ENCODE data around the gene CCSER1.

Gene CCSER1

DNA sequence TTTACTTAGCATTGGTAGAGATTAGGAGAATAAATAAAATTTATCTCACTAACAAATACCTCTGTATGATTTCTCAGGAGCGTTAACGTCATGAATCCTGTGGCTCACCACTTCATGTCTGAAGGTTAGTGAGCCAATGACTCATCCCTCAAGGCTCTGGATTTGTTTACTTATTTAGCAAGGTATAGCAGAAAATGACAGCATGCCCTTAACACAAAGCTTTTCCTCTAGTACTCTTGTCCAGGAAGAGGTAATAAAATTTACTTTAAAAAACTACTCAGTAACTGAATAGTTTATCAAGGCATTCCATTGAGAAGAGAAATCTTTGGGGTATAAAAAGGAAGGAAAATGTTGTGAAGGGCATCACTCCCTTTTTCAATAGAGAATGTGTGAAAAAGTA is 823.8 kb downstream of the CCSER1 start:
- Histone ChIP-seq H4K20me1 (no peaks in the 10 kb centered on the region), H3K27ac (no peak overlapping the region), H3K36me3 (no peaks in the 10 kb centered on the region), H3K9me3 (replicated peaks in 1 of 11) (no peaks in the 10 kb centered on the region), H3K27me3 (no peaks in the 10 kb centered on the region), H3K9ac (no peak overlapping the region), H3K4me1 (no peaks in the 10 kb centered on the region), H3K4me3 (no peak overlapping the region), H3K4me2 (no peak overlapping the region)
- TF ChIP-seq Cebpa-rat (IDR thresholded peaks at IDR 0.05): no peak

DNA sequence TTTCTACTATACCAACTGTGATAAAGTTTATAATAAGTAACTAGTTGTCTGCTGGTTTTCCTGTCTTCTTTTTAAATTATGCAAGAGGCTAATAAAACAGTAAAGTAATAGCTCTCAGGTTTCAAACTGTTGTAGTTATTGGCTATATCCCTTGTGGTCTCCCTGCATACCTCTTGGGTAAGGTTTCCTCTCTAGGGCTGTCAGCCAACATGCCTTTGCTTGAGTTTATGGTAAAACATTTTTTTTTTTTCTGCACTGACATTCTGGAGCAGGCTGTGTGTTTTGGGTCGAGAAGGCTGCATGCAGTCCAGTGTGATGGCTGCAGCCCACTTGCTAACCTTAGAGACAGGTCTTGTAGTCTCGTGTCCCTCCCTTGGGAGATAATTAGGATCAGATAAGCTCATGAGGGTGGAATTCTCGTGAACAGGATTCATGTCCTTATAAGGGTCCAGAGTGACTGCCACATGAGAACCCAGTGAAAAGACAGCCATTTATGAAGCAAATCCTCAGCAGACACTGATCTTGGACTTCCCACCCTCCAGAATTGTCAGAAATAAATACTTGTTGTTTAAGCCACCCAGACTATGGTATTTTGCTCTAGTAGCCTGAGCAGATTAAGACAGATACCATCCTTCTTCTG is 831.2 kb downstream of the CCSER1 start:
- H3K36me3 ChIP-seq: no peaks in the 10 kb centered on the region
- no peak overlapping the region for H3K9ac ChIP-seq
- no peaks in the 10 kb centered on the region for H3K9me3 ChIP-seq (replicated peaks in 1 of 11)
- H3K4me1 ChIP-seq: no peaks in the 10 kb centered on the region
- no peak overlapping the region for H3K27ac ChIP-seq
- no peak for TF ChIP-seq Cebpa-rat (IDR thresholded peaks at IDR 0.05)
- no peak overlapping the region for H3K4me3 ChIP-seq
- no peak overlapping the region for H3K4me2 ChIP-seq
- H3K27me3 ChIP-seq: no peaks in the 10 kb centered on the region
- H4K20me1 ChIP-seq: no peaks in the 10 kb centered on the region

DNA sequence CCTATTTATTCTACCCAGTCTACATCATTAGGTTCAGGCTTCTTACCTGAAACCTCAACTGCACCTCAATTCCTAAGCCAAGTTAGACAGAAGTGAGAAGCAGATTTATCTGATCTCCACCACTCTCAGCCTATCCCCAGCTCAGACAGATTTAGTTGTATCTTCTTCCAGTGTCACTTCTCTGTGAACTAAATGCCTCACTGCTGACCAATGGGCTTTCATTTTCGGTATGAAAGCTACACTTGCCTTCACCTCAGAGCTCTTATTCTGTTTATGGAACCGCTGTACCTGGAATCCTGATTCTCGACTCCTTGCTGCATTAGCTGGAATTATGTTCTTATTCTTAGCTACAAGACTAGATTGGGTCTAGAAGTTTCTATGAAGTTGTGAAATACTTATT is 833.2 kb downstream of the CCSER1 start:
- Histone ChIP-seq H3K9ac (no peak overlapping the region), H3K36me3 (no peaks in the 10 kb centered on the region), H3K27me3 (no peaks in the 10 kb centered on the region), H3K9me3 (replicated peaks in 1 of 11) (no peaks in the 10 kb centered on the region), H3K4me2 (no peak overlapping the region), H4K20me1 (no peaks in the 10 kb centered on the region), H3K27ac (no peak overlapping the region), H3K4me1 (no peaks in the 10 kb centered on the region), H3K4me3 (no peak overlapping the region)
- no peak for TF ChIP-seq Cebpa-rat (IDR thresholded peaks at IDR 0.05)

DNA sequence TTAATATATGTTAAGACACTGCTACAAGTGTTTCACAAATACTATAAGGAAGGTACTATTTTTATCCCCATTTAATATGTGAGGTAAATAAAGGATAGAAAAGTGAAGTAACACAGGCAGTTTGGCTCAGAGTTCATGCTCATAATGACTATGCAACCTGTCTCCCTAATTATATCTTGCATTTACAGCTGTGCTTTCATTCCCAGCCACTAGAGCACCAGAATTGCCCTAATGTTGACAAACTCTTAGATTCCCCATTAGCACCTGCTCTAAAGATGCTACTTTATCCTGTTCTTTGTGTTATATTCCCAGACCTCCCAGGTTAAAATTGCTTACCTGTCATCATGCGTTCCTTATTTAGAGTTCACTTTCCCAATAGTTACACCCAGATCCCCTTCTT is 833.6 kb downstream of the CCSER1 start:
- Histone ChIP-seq H3K9me3 (replicated peaks in 1 of 11) (no peaks in the 10 kb centered on the region), H3K4me3 (no peak overlapping the region), H3K36me3 (no peaks in the 10 kb centered on the region), H3K4me1 (no peaks in the 10 kb centered on the region), H3K4me2 (no peak overlapping the region), H4K20me1 (no peaks in the 10 kb centered on the region), H3K27me3 (no peaks in the 10 kb centered on the region), H3K9ac (no peak overlapping the region), H3K27ac (no peak overlapping the region)
- TF ChIP-seq Cebpa-rat (IDR thresholded peaks at IDR 0.05): no peak

DNA sequence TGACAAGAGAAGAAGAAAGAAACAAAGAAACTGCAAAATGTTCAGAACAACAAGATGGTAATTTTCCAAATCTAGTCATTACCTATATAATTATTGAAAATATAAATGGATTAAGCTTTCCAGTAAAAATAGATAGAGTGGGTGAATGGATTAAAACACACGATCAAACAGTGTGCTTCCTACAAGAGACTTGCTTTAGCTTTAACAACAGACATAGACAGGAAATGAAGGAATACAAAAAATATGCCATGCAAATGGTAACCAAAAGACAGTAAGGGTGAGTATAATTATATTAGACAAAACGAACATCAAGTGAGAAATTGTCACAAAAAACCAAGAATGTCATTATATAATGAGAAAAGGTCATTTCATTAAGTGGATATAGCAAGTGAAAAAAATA is 842.8 kb downstream of the CCSER1 start:
- H3K27ac ChIP-seq: no peak overlapping the region
- H3K9ac ChIP-seq: no peak overlapping the region
- H3K4me3 ChIP-seq: no peak overlapping the region
- H3K4me1 ChIP-seq: no peaks in the 10 kb centered on the region
- no peak overlapping the region for H3K4me2 ChIP-seq
- no peaks in the 10 kb centered on the region for H3K9me3 ChIP-seq (replicated peaks in 1 of 11)
- H3K36me3 ChIP-seq: no peaks in the 10 kb centered on the region
- H3K27me3 ChIP-seq: no peaks in the 10 kb centered on the region
- TF ChIP-seq Cebpa-rat (IDR thresholded peaks at IDR 0.05): no peak
- no peaks in the 10 kb centered on the region for H4K20me1 ChIP-seq

DNA sequence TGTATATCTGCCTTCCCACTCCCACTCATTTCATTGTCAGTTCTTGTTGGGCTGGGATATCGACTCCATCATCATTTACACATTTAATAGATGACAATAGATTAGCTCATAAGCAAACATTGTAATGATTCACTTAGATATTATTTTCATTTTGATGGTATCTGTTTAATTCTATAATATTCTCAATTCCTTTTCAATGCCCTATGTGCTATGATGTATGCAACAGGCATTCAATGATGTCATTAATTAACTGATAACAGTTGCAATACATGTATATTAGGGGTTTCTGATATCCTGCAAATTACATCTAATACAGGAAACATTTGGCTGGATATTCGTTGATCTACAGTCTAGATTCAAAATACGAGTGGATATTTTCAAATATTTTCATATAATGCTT is 850.5 kb downstream of the CCSER1 start:
- no peak overlapping the region for H3K4me3 ChIP-seq
- H3K9me3 ChIP-seq (replicated peaks in 1 of 11): no peaks in the 10 kb centered on the region
- no peak for TF ChIP-seq Cebpa-rat (IDR thresholded peaks at IDR 0.05)
- H3K9ac ChIP-seq: no peak overlapping the region
- H3K4me1 ChIP-seq: no peaks in the 10 kb centered on the region
- H3K36me3 ChIP-seq: no peaks in the 10 kb centered on the region
- no peaks in the 10 kb centered on the region for H4K20me1 ChIP-seq
- H3K4me2 ChIP-seq: no peak overlapping the region
- H3K27me3 ChIP-seq: no peaks in the 10 kb centered on the region
- H3K27ac ChIP-seq: no peak overlapping the region

DNA sequence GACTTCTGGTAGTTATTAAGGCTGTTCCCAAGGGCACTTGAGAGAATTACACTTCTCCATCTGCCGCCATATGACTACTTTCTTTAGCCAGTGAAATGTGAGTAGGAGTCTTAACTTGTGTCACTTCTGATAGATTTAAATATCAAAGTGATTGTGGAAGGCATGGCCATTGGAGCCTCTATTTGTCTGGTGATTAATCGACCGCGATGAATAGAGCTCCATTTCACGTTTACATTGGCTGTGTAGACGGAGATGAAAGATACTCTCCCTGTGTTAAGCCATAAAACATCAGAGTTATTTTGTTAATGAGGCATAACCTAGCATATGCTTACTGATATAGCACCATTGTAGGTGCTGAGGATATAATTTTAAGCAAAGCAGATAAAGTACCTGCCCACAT is 852.4 kb downstream of the CCSER1 start:
- no peaks in the 10 kb centered on the region for H3K9me3 ChIP-seq (replicated peaks in 1 of 11)
- H3K27ac ChIP-seq: no peak overlapping the region
- no peak overlapping the region for H3K4me3 ChIP-seq
- H3K4me2 ChIP-seq: no peak overlapping the region
- H3K27me3 ChIP-seq: no peaks in the 10 kb centered on the region
- H3K9ac ChIP-seq: no peak overlapping the region
- no peaks in the 10 kb centered on the region for H3K4me1 ChIP-seq
- no peaks in the 10 kb centered on the region for H4K20me1 ChIP-seq
- H3K36me3 ChIP-seq: no peaks in the 10 kb centered on the region
- TF ChIP-seq Cebpa-rat (IDR thresholded peaks at IDR 0.05): no peak

DNA sequence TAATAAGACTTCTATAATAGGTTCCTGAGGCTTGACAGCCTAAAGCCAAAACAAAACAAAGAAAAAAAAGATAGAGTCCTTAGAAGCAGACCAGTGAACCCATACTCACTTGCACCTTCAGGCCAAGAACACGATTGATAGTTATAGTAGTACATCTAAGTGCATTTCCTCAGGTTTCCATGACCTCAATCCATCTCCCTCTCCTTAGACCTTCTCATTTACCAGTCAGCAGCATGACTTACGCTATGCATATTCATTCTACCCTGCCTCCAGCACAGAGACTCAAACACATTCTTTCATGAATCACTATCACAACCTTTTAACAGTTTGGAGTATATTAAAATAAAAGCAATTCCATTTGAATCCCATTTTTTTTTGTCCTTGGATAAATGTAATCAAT is 855.6 kb downstream of the CCSER1 start:
- Histone ChIP-seq H4K20me1 (no peaks in the 10 kb centered on the region), H3K9me3 (replicated peaks in 1 of 11) (no peaks in the 10 kb centered on the region), H3K4me1 (no peaks in the 10 kb centered on the region), H3K4me3 (no peak overlapping the region), H3K4me2 (no peak overlapping the region), H3K36me3 (no peaks in the 10 kb centered on the region), H3K27me3 (no peaks in the 10 kb centered on the region), H3K9ac (no peak overlapping the region), H3K27ac (no peak overlapping the region)
- TF ChIP-seq Cebpa-rat (IDR thresholded peaks at IDR 0.05): no peak

DNA sequence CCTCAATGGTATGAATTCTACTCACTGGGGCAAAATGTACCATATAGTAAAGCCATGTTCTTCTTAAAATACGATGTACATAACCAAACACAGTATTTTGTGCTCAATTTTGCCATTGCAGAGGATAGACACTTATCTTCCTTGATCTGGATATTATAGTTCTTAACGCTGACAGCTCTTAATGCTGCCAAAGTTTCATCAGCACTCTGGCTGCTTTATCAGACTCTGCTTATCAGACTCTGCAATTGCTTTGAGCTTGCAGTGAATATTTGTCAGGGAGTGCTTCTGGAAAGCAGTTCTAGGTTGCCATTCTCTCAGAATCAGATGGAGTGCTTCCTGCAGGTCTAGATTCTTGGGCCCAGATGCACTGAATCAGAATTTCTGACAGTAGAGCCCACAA is 863.1 kb downstream of the CCSER1 start:
- no peak overlapping the region for H3K9ac ChIP-seq
- TF ChIP-seq Cebpa-rat (IDR thresholded peaks at IDR 0.05): no peak
- H3K4me1 ChIP-seq: no peaks in the 10 kb centered on the region
- H3K4me3 ChIP-seq: no peak overlapping the region
- no peak overlapping the region for H3K4me2 ChIP-seq
- H3K9me3 ChIP-seq (replicated peaks in 1 of 11): no peaks in the 10 kb centered on the region
- H3K36me3 ChIP-seq: no peaks in the 10 kb centered on the region
- H4K20me1 ChIP-seq: no peaks in the 10 kb centered on the region
- no peaks in the 10 kb centered on the region for H3K27me3 ChIP-seq
- H3K27ac ChIP-seq: no peak overlapping the region

DNA sequence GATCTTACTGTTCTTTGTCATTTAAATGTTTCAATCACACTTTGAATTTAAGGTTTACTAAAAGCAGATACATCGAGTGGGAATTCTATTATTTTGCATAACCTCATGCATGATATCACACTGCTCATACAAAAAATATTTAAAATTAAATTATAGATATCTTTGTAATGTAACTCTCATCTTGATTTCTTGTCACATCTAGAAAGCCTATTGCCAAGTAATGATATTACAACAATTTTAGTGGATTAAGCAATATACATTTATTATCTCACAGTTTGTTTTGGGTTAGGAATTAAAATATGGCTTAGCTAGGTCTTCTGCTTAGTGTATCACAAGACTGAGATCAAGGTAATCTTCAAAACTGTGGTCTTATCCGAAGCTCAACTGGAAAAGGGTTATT is 865.0 kb downstream of the CCSER1 start:
- H3K27ac ChIP-seq: no peak overlapping the region
- no peak overlapping the region for H3K4me2 ChIP-seq
- TF ChIP-seq Cebpa-rat (IDR thresholded peaks at IDR 0.05): no peak
- H3K9ac ChIP-seq: no peak overlapping the region
- no peaks in the 10 kb centered on the region for H3K36me3 ChIP-seq
- H3K9me3 ChIP-seq (replicated peaks in 1 of 11): no peaks in the 10 kb centered on the region
- no peaks in the 10 kb centered on the region for H3K27me3 ChIP-seq
- no peaks in the 10 kb centered on the region for H3K4me1 ChIP-seq
- H3K4me3 ChIP-seq: no peak overlapping the region
- no peaks in the 10 kb centered on the region for H4K20me1 ChIP-seq

Data from BLaER1 treated with 17β-estradiol and CSF1 and Interleukin-3, amounts not matched to agents 10 nM and 100 nM (cell line).